Stimulated activated CD8-positive, alpha-beta memory T cell treated with anti-CD3 and anti-CD28 coated beads, Interleukin-7, amount 100 ng/mL, for 1 hour (primary cell): Measurements from ENCODE around the gene APMAP.

Experiments
- DNase-seq, 2 donors: peaks; one replicate each; pipeline ENCODE4 v3.0.0-alpha.2; 2020; ENCODE audit warnings: low read depth in 2 of 2

Gene APMAP

GRCh38 chr20:25025091-25025861, 32.7 kb upstream of the APMAP start:
- DNase-seq, result no peak

- no peak for DNase-seq
Measured at GRCh38 chr20:25024171-25024570, 31.6 kb upstream of the APMAP start.

- DNase-seq, result no peak
Measured at GRCh38 chr20:25023356-25023755, 30.8 kb upstream of the APMAP start.

GRCh38 chr20:25022680-25023079, 30.1 kb upstream of the APMAP start:
- DNase-seq, result no peak

- no peak for DNase-seq
Measured at GRCh38 chr20:25021336-25021735, 28.8 kb upstream of the APMAP start.

- DNase-seq, result no peak
Measured at GRCh38 chr20:25020901-25021301, 28.4 kb upstream of the APMAP start.

GRCh38 chr20:25020345-25020744, 27.8 kb upstream of the APMAP start:
- DNase-seq, result no peak

- DNase-seq, result no peak
Measured at GRCh38 chr20:25019381-25020155, 27.0 kb upstream of the APMAP start.

- DNase-seq, result no peak
Measured at GRCh38 chr20:25018841-25019240, 26.3 kb upstream of the APMAP start.

- DNase-seq, result no peak
Measured at GRCh38 chr20:25018425-25018824, 25.9 kb upstream of the APMAP start.

- DNase-seq, result no peak
Measured at GRCh38 chr20:25017257-25017803, 24.8 kb upstream of the APMAP start.

GRCh38 chr20:25016471-25016870, 23.9 kb upstream of the APMAP start:
- DNase-seq, result no peak

- no peak for DNase-seq
Measured at GRCh38 chr20:25015986-25016385, 23.4 kb upstream of the APMAP start.

GRCh38 chr20:25014816-25015215, 22.3 kb upstream of the APMAP start:
- no peak for DNase-seq

GRCh38 chr20:25013478-25014380, 21.2 kb upstream of the APMAP start:
- DNase-seq, result no peak

- DNase-seq, result no peak
Measured at GRCh38 chr20:25012616-25013189, 20.2 kb upstream of the APMAP start.

- no peak for DNase-seq
Measured at GRCh38 chr20:25011831-25012241, 19.3 kb upstream of the APMAP start.

- no peak for DNase-seq
Measured at GRCh38 chr20:25011261-25011660, 18.7 kb upstream of the APMAP start.

- DNase-seq, result no peak
Measured at GRCh38 chr20:25009218-25010145, 16.9 kb upstream of the APMAP start.
